Left renal cortex interstitium (tissue), 4 donors: ENCODE measurements around the gene ADAMTSL1. TPM values are rescaled to one million over a fixed set of nuclear protein-coding genes. Genes with fewer than 3 reads are reported as not detected.

ENCODE experiments used
- DNase-seq, 4 donors: peaks; one replicate each; pipeline ENCODE4 v3.0.0-alpha.2; 2013; ENCODE audit warnings: low read depth in 4 of 4, low spot score in 2 of 4, missing footprints in 1 of 4
- polyA plus RNA-seq, 4 donors: library from polyadenylated mRNA; unstranded; fragments of 120-200 nt; gene quantifications; one replicate each; pipeline ENCODE4 v1.2.1, GENCODE V29; 2013; ENCODE audit not compliant: insufficient read length in 4 of 4

ADAMTSL1 gene, protein sequence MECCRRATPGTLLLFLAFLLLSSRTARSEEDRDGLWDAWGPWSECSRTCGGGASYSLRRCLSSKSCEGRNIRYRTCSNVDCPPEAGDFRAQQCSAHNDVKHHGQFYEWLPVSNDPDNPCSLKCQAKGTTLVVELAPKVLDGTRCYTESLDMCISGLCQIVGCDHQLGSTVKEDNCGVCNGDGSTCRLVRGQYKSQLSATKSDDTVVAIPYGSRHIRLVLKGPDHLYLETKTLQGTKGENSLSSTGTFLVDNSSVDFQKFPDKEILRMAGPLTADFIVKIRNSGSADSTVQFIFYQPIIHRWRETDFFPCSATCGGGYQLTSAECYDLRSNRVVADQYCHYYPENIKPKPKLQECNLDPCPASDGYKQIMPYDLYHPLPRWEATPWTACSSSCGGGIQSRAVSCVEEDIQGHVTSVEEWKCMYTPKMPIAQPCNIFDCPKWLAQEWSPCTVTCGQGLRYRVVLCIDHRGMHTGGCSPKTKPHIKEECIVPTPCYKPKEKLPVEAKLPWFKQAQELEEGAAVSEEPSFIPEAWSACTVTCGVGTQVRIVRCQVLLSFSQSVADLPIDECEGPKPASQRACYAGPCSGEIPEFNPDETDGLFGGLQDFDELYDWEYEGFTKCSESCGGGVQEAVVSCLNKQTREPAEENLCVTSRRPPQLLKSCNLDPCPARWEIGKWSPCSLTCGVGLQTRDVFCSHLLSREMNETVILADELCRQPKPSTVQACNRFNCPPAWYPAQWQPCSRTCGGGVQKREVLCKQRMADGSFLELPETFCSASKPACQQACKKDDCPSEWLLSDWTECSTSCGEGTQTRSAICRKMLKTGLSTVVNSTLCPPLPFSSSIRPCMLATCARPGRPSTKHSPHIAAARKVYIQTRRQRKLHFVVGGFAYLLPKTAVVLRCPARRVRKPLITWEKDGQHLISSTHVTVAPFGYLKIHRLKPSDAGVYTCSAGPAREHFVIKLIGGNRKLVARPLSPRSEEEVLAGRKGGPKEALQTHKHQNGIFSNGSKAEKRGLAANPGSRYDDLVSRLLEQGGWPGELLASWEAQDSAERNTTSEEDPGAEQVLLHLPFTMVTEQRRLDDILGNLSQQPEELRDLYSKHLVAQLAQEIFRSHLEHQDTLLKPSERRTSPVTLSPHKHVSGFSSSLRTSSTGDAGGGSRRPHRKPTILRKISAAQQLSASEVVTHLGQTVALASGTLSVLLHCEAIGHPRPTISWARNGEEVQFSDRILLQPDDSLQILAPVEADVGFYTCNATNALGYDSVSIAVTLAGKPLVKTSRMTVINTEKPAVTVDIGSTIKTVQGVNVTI (N-terminal part only)
- polyA plus RNA-seq = 10 to 100 TPM in 3 of 4 donors, 1 to 10 TPM in 1; 9.6 to 18.9 (median 16.3) TPM

DNA sequence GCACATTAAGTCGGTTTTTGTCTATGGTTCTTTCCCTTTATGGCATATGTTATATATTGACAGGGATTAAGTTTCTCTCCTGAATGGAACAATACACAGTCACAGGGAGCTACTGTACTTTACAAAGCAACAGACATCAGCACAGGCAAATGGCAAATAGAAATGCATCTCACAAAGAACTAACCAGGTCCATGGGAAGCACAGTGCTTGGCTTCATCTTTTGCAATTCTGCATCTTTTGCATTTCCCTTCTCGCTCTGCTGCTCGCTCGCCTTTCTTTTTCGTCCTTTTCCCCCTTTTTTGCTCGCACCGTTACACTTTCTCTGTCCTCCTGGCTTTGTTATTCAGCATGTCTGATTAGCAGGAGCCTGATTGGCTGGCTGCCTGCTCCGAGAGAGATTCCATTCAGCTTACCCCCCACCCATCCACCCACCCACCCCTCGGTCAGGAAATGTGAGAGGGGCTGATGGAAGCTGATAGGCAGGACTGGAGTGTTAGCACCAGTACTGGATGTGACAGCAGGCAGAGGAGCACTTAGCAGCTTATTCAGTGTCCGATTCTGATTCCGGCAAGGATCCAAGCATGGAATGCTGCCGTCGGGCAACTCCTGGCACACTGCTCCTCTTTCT lies at the start of gene ADAMTSL1:
TSS of gene ADAMTSL1 (plus strand) at position 502 of the 628 bp plus-strand sequence. CDS start at position 582, 80 bp downstream.
- peak in 2 of 4 donors; percentile 36 to 62 for DNase-seq

DNA sequence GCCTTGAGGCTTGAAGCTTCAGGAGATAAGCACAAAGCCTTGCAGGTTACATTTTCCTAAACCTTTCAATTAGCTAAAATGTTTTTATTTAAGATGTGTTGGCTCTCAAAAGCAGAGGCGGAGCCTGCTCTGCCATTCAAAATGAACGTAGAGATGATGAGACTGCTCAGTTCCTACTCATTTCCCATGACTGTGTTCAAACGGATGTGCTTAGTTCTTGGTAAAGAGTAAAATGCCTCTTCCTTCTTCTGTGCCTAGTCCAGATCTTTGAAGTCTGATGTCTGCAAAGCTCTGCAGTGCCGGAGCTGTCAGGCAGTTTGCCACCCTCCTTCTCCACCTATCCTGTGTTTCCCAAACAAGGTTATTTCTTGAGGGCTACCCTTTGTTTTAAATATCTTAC lies 46.3 kb upstream of the ADAMTSL1 start:
- DNase-seq = no peak

DNA sequence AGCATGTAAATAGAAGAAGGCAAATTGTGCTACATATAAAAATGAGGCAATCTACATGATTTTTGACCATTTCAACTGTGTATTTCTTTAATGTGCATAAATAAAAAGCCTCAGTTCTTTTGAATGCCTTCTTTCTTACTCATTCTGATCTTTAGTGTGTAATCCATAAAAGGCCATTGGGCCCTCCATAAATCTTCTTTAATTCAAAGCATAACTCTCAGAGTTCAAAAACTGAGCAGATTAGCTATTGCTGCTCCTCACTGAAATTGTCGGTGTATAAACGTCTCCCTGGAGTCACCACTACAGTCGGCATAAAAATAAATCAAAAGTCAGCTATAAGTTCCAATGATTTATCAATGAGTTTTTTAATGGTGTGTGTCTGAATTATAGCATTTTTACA lies 45.3 kb upstream of the ADAMTSL1 start:
- DNase-seq = no peak

DNA sequence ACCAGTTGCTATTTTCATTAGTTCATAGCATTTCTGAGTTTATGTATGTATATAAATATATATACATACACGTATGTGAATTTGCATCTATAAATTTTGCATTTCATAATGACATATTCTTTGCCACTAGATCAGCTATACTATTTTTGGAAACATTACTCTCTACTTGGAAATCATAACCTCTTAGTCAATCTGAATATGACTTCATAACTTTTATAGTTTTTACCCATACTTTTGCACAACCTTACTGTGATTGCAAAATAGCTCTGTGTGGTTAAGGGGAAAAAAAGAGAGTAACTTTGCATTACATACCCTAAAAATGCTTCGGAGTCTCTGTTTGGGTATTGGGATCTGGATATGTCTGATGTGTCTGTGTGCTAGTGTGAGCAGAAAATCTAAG lies 44.9 kb upstream of the ADAMTSL1 start:
- DNase-seq = no peak

DNA sequence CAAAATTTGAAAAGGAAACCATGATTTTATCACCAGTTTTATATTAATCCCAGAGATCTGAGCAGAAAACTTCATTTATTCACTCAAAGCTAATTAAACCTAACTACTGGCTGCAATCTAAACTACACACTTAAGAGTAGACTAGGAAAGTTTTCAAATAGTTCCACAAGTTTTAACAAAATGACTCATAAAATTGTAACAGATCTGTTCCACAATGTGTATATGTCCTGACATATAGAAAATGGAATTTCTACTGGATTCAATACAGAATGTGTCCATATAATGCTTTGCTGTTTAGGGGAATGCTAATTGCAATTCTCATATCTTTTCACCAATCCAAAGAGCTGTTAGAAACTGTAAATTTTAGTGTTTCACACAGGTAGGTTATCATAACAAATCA lies 40.3 kb upstream of the ADAMTSL1 start:
- no peak for DNase-seq

DNA sequence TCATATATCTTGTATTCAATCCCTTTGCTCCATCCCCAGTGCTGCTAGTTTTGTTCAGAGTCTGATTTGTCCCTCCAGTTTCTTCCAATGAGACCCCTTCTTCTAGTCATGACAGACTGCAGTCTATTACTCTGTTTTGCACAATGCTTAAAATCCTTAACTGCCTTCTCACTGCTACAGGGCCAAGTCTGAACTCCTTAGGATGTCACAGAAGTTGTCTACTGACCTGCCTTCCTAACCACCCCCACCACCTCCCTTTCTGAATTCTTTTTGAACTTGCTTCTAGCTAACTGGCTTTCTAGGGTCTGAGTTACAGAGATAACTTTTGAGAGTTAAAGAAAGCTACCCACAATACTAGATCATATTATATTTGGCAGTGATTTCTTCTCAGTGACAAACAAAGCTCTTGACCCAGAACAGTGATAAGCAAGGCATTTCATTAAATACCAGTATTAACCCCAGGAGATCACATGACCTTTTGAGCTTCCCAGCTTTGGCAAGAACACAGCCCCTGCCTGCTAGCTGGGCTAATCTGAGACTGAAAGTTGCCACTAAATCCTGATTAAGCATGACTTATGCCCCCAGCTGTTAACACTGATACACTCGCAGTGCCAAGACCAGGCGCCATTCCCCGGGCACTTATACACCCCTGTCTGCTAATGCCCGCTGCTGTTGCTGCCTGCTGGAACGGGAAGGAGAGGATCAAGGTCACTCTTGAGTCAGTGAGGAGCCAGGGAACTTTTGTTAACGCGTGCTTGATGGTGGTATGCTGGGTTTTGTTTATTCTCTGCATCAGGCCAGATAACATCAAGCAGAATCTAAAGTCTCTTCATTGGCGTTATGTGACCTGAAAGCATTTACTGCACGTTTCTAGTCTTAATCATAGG lies 36.4 kb upstream of the ADAMTSL1 start:
- DNase-seq = peak in 2 of 4 donors; percentile 31 to 68

DNA sequence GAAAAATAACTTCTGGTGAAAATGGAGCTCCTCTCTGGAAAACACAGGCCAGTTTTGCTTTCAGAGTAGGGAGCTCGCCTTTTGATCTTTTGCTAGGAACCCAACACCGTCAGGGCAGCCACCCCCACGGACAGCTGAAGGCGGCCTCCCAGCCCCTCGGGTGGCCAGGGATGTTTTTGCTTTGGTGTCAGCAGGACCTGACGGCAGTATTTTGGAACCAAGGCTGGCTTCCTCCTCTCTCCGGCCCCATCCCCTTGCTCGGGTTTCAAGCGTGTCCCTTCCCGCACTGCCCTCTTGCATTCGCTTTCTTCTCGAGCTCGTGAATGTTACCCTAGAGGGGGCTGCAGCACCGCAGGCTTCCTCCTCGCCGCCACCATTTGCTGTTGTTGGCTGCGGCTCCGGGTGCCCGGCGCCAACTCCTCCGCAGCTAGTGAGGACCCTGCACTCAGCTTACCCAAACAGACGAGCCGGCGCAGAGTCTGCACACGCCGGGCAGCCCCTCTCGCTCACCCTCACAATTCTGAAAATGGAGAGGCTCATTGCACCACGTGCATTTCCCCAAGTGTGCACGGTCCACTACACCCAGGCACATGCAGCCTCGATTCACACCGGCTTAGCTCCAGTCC lies 35.5 kb upstream of the ADAMTSL1 start:
- DNase-seq = peak; percentile 48 to 75 (median 68)

DNA sequence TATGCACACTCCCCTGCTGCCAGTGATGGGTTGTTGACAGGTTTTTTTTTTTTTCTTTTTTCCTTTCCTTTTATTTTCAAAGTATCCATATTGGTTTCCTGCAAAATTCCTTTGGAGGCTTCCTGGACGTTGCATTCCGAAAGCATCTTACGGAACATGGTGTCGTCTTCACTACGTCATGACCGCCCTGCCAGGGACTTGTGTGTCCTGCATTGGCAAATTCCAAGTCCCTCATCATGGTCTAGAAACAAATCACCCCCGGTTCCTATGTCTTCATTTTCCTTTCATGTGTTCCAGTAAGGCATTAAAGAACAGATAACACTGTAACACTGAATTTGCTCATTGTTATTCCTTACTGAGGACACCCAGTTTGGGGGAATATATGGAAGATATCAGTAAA lies 35.0 kb upstream of the ADAMTSL1 start:
- peak in 1 of 4 donors; percentile 5 for DNase-seq

DNA sequence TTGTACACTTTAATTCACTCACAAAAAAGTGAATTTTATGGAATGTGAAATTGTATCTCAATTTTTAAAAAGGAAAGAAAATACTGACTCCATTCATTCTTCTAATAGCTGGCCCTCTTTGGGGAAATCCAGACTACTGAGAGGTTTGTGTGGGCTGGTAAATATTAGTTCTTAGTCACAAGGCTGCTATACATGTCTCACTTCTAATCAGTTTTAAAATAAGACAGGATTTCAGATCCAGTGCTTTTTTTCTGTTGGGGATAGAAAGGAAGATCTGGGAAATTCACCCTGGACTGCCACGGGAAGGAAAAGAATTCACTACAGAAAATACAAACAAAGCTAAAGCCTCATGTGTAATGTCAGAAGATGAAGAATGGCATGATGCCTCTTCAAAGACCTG lies 32.7 kb upstream of the ADAMTSL1 start:
- no peak for DNase-seq

DNA sequence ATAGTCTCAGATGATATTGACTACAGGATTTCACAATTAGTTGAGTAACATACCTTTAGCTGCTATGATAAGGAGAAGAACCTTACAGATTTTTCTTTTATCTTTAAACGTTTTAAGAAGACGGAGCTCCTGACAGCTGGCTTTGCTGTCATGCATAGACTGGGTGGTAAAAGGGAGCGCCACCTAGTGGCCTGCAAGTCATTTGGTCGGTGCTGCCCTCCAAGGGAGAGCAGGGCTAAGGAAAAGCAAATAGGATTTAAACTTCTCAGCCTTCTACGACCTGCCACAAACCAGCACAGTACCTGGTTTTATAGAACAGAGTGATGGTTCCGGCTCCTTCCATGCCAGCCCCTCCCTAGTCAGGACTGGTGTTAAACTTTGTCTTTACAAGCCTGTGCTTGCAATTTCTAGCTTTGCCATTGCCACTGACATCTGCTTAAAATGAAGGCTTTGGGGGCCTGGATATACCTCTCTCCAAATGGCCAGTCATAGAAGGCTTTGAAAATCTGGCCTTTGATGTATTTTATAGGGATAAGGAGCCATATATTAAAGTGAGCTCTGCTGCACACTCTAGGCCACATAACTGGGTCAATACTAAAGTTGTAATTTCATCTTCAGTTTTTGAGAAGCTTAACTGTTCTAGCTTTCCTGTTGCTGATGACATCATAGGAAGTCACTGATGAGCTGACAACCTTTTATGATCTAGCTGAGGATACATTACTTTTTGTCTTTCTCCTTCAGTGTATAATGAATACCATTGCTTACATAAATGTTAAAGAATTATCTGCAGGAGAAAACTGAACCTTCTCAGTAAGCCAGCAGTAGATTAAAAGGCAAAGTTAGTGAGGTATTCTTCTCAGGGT lies 31.1 kb upstream of the ADAMTSL1 start:
- peak; percentile 36 to 55 (median 52) for DNase-seq

DNA sequence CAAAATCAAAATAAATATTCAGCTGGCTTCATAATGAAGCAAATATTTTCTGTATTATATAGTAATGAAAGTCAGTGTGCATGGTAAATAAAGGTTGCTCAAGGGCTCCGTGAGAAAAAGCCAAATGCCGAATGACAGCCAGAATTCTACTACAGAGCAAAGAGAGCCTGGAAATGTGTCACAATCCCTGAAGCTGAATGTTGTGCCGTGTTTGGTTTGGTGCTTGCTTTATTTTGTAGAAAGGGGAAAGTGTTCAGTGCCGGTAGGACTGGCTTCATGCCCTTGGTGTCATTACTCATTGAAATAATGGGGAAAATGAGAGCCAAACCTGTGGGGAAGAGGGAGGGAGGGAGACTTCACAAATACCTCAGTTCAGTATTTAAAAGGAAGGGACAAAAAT lies 26.8 kb upstream of the ADAMTSL1 start:
- no peak for DNase-seq

DNA sequence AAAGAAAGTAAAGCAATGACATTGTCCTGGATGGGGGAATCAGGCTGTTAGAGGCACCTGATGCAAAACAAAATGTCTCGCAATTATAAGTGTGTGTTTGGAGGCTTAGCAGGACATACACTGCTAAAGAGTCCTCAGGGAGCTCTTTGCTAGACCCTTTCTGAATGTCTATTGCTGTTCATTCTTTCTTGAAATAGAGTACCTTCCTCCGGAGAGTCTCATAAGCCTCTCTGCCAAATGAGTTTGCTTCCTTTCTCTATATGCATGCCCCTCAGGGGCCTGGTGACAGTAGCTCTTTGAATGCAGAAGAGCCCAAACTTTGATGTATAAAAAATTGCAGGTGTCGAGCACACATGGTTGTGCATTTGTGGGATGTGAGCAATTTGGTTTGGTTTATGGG lies 26.4 kb upstream of the ADAMTSL1 start:
- DNase-seq = no peak

DNA sequence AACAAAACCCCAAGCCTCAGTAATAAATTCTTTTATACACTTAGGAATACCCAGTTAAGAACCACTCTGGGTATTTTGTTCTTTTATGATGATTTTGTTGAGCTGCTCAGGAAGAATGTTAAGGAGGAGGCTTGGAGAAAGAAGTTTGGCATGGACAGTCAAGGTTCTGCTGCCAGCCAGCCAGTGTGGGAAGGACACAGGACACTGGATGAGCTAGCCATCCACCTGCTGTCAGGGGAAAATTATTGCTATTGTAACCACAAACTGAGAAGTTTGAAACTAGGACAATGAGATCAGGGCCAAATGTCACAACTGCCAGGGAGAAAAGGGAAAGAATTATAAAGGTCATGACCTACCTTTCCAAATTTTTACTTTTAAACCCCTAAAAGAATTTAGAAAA lies 25.9 kb upstream of the ADAMTSL1 start:
- no peak for DNase-seq

DNA sequence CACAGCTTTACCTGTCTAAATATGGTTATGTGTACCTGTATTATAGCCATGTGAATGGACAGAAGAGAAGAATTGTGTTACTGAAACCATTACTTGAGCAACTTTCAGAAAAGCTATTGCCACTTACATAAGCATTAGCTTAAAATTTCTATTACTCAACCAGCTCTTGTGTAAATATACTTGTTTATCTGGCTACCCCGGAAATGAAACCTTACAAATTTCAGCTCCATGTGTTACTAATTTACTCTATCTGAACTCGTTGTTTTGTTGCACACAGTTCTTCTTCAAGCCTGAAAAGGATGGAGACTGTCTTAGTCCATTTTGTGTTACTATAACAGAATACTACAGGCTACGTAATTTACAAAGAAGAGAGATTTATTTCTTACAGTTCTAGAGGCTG lies 22.5 kb upstream of the ADAMTSL1 start:
- DNase-seq = no peak

DNA sequence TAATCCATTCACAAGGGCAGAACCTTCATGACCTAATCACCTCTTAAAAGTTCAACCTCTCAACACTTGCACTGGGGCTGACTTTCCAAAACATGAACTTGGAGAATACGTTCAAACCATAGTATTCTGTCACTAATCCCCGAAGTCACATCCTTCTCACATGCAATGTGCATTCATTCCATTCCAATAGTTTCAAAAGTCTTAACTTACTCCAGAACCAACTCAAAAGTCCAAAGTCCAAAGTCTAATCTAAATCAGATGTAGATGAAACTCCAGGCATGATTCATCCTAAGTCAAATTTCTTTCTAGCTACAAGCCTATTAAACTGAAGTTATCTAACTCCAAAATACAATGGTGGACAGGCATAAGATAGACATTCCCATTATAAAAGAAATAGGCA lies 21.7 kb upstream of the ADAMTSL1 start:
- no peak for DNase-seq

DNA sequence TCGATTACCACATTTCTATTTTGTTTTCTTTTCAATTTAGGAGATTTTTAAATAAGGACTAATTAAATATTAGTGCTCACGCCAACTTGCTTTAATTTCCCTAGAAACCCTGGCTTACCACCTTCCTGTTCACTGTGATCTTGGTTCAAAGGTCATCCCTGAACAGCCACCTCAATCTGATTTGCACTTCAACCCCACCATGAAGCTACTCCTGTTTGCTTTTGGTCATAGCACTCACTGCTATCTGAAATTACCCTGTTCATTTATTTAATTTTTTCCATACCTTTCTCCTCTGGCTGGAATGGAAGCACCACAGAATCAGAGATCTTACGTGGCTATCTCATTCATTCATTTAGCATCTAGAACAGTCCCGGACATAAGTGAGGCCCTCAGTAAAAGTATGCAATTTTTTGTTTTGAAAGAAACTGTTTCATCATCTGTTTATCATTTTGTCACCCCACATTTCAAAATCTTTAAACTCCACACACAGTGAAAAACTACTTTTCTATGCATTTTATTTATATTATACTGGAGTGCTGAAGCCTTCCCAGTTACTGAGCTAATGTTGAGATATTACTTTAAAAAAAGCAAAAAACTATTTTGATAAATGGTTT lies 17.2 kb upstream of the ADAMTSL1 start:
- DNase-seq = no peak

DNA sequence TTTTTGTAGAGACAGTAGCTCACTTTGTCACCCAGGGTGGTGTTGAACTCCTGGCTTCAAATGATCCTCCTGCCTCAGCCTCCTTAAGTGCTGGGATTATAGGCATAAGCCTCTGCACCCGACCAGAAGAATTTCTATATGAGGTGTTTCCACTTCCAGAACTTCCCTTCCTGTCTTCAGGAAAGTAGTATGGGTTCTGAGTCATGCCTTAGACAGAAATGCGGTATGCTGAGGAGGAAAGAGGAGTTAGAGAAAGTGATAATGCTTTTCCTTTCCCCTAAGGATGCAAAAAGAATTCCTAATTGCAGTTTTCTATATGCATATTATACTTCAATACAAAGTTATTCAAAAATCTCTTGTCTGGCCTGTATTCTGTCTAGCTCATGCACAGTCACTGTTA lies 16.4 kb upstream of the ADAMTSL1 start:
- no peak for DNase-seq
